ENCODE measurements around the gene GPSM1. TPM values are rescaled to one million over a fixed set of nuclear protein-coding genes. Genes with fewer than 3 reads are reported as not detected.

The GPSM1 gene
- total RNA-seq, 4 donors from 2014 or later, result 0.98 to 1.7 (median 1.2) TPM; not detected in 1

DNA sequence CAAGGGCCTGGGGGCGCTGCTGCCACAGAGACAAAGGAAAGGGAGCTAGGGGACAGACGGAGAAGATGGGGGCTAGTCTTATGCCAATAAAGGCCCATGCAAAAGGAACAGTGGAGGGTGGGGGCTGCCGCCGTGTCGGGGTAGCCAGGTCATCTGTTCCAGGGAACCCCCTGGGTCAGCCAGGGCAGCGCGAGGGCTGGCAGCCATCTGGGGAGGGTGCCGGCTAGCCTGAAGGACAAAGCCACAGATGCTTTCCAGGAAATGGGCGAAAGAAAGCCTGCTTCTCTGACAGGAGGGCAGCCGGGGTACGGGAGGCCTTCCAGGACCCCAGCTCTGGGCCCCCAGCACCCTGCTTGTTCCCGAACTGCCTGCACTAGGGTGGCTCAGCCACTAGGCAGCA lies 47.8 kb downstream of the GPSM1 start:
- no peaks in the 10 kb centered on the region for H3K4me1 ChIP-seq
- peaks cover 0 to 5% (median 0%) of the 10 kb centered on the region in 3 donors for H3K27me3 ChIP-seq
- no peak overlapping the region for H3K4me3 ChIP-seq
- intact Hi-C loops (cut with DNase I; ENCODE audit: low total_unique reads) (no loop called here), in situ Hi-C loops (cut with MboI; ENCODE audit: low sequenced_read_pairs in 4 of 4) (no loop called here)
- DNase-seq (no peak), ATAC-seq (no peak)
- no peak overlapping the region for H3K27ac ChIP-seq
- no peak for TF ChIP-seq CTCF (IDR thresholded peaks at IDR 0.05 in 4 of 5, conservative IDR thresholded peaks at IDR 0.05 in 1 of 5)
- TF ChIP-seq POLR2A (IDR thresholded peaks at IDR 0.05), result no peak
- no peaks in the 10 kb centered on the region for H3K9me3 ChIP-seq
- H3K36me3 ChIP-seq, result peaks cover 0 to 15% of the 10 kb centered on the region in 2 donors

- Histone ChIP-seq H3K27ac (no peak overlapping the region), H3K4me3 (no peak overlapping the region), H3K4me1 (no peaks in the 10 kb centered on the region), H3K27me3 (peaks cover 0 to 5% (median 0%) of the 10 kb centered on the region in 3 donors), H3K36me3 (peaks cover 0 to 26% of the 10 kb centered on the region in 2 donors), H3K9me3 (no peaks in the 10 kb centered on the region)
- DNase-seq (no peak), ATAC-seq (no peak)
- TF ChIP-seq CTCF (IDR thresholded peaks at IDR 0.05 in 4 of 5, conservative IDR thresholded peaks at IDR 0.05 in 1 of 5) (no peak), POLR2A (IDR thresholded peaks at IDR 0.05) (no peak)
- intact Hi-C loops (cut with DNase I; ENCODE audit: low total_unique reads) (no loop called here), in situ Hi-C loops (cut with MboI; ENCODE audit: low sequenced_read_pairs in 4 of 4) (no loop called here)
These were observed 49.1 kb downstream of the GPSM1 start for GRCh38 chr9:136376457-136376856.

GRCh38 chr9:136377341-136378169 lies 50.2 kb downstream of the GPSM1 start:
- in situ Hi-C loops (cut with MboI; ENCODE audit: low sequenced_read_pairs in 4 of 4), result no loop called here
- DNase-seq, result no peak
- Histone ChIP-seq H3K4me3 (no peak overlapping the region), H3K36me3 (peaks cover 0 to 35% of the 10 kb centered on the region in 2 donors), H3K9me3 (no peaks in the 10 kb centered on the region), H3K27ac (no peak overlapping the region), H3K27me3 (peaks cover 0 to 2% (median 0%) of the 10 kb centered on the region in 3 donors), H3K4me1 (no peaks in the 10 kb centered on the region)
- TF ChIP-seq POLR2A (IDR thresholded peaks at IDR 0.05) (no peak), CTCF (IDR thresholded peaks at IDR 0.05 in 4 of 5, conservative IDR thresholded peaks at IDR 0.05 in 1 of 5) (no peak)
- ATAC-seq, result no peak
- intact Hi-C loops (cut with DNase I; ENCODE audit: low total_unique reads), result no loop called here

- ATAC-seq (no peak), DNase-seq (no peak)
- Histone ChIP-seq H3K4me3 (no peak overlapping the region), H3K9me3 (no peaks in the 10 kb centered on the region), H3K36me3 (peaks cover 0 to 44% of the 10 kb centered on the region in 2 donors), H3K4me1 (no peaks in the 10 kb centered on the region), H3K27ac (no peak overlapping the region), H3K27me3 (no peaks in the 10 kb centered on the region)
- intact Hi-C loops (cut with DNase I; ENCODE audit: low total_unique reads) (no loop called here), in situ Hi-C loops (cut with MboI; ENCODE audit: low sequenced_read_pairs in 4 of 4) (no loop called here)
- no peak for TF ChIP-seq CTCF (IDR thresholded peaks at IDR 0.05 in 4 of 5, conservative IDR thresholded peaks at IDR 0.05 in 1 of 5)
- no peak for TF ChIP-seq POLR2A (IDR thresholded peaks at IDR 0.05)
These were observed 51.0 kb downstream of the GPSM1 start for GRCh38 chr9:136378170-136379002.
